Activated CD4-positive, alpha-beta T cell treated with anti-CD3 and anti-CD28 coated beads, Interleukin-2, amount 50 U/mL, for 1 hour (primary cell): Measurements from ENCODE around the gene CA5A.
"Not testable (repeated sequence)": the region's sequence is repeated elsewhere in the genome, so short reads cannot be mapped to it uniquely, and the experiment has no call there.

Source experiments
- DNase-seq: peaks from one replicate; pipeline ENCODE4 v3.0.0-alpha.2; 2020

The CA5A gene

DNA sequence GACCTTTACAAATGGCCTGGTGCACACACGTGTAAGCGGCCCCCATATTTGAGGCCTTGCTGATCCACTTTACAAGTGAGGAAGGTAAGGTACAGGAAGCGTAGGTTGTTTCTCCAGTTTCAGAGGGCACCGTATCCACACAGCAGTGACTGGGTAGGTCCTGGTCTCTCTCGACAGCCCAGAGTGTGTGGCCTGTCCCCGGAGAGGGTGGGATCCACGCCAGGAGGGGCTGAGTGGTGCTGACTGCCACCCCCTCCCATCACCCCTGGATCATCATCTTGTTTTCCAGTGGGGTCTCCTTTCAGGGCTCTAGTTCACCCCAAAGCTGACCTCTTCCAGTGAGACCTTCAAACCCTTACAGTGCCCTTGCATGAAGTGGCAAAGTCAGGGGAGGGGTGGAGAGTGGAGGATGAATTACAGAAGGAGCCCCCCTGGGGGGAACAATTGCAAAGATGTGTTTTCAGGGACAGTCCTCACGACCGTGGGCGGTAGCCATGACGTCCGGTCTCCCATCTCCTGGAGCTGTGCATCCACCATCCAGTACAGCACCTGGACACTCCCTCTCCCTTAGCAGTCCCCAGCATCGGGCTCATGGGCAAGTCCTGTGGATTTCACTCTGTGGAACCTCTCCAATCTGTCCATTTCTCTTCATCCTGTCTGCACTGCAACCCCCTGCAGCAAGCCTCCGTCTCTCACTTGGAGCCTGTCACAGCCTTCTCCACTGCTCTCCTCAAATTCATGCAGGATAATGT is 10.4 kb upstream of the CA5A start:
- DNase-seq = no peak

DNA sequence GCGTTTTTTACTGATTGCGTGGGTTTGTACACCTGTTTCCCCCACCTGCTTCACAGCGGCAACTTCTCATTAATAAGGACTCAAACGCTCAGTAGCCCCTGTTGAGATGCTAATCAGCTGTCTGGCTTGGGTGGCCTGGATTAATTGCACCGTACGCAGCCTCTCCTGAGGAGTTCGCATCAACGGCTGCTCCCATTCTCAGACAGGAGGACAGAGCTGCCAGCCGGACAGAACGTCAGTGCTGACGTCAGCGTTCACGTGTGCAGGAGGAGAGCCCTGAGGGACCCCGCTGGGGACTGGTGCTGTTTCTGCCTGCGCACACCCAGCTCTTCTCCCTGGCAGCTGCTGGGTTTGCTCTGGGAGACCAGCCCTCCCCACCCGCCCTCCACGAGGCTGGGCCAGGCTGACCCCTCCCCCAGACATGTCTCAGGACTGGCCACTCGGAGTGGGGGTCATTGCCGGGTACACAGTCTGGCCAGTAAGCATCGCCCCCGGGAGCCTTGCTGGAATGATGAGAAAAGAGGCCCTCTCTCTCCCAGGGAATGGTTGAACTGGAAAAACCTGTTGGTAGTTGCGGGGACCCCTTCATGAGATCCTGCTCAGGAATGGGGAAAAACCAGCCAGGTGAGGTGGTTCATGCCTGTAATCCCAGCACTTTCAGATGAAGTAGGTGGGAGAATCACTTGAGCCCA is 9.2 kb upstream of the CA5A start:
- DNase-seq = no peak

DNA sequence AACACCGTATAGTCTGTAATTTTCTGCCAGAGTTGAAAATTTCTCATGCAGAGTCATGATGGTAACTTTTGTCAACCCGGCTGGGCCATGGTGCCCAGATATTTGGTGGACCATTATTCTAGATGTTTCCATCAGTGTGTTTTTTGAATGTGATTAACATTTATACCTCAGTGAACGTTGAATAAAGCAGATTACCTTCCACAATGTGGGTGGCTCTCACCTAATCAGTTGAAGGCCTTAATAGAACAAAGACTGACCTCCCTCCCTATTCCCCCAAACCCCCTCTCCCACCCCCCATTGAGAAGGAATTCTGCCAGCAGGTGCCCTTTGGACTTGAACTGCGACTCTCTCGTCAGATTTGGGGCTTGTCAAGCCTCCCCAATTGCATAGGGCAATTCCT is 6.4 kb upstream of the CA5A start:
- no peak for DNase-seq

DNA sequence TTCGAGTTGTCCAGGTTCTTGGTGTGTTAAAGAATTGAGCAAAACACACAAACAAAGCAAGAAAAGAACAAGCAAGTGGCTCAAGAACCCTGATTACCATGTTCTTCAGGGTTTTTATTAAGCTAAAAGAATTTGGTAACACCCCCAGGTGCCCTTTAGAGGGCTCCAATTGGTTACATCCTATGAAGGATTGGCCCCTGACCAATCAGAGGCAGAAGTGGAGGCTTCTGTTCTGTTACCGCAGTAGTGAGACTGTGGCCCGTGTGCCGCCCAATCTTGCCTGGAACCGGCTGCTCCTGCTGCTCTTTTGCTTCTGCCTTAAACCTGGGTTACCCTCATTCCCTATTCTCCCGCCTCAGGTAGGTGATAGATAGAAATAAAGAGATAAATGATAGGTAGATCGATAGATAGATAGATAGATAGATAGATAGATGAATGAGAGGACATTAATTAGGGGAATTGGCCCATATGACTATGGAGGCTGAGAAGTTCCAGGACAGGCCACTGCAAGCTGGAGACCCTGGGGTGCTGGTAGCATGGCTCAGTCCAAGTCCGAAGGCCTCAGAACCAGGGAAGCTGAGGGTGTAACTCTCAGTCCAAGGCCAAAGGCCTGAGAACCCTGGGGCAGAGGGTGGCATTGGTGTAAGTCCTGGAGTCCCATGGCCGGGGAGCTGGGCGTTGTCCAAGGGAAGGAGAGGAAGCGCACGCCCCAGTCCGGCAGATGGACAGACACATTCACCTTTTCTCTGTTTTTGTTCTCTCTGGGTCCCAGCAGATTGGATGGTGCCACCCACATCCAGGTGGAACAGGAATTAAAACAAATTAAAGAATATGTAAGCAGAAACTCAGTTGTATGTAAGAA is 3.5 kb upstream of the CA5A start:
- DNase-seq = no peak

DNA sequence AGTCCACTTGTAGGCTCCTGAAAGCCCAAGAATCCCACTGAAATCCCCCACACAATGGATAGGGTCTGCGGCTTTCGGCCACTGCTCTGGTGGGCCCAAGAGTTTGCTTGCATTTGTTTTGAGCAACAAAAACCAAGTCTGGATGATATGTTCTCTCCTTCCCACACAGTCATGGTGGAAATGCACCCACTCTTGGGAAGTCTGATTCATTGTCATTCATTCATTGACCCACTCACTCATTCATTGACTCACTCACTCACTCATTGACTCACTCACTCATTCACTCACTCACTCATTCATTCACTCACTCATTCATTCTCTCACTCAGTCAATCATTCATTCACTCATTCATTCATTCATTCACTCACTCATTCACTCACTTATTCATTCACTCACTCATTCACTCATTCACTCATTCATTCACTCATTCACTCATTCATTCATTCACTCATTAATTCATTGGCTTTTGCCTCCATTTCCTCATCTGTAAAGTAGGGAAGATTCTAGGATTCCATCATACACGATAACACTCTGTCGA is 2.2 kb upstream of the CA5A start:
- no peak for DNase-seq

DNA sequence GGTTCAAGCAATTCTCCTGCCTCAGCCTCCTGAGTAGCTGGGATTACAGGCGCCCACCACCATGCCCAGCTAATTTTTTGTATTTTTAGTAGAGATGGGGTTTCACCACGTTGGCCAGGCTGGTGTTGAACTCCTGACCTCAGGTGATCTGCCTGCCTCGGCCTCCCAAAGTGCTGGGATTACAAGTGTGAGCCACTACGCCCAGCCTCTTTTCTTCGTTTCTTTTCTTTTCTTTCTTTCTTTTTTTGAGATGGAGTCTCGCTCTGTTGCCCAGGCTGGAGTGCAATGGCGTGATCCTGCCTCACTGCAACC is 858 bp upstream of the CA5A start:
- DNase-seq = not testable (repeated sequence)

DNA sequence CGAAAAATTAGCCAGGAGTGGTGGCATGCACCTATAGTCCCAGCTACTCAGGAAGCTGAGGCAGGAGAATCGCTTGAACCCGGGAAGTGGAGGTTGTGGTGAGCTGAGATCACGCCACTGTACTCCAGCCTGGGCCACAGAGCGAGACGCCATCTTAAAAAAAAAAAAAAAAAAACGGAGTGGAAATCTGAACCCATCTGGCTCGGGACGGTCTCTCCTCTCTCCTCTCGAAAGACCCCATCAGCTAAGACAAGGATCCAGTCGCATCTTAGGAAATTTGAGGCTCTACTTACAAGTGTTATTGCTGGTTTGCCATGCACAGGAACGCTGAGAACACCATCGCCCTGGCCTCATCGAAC is 334 bp downstream of the CA5A start:
- DNase-seq = not testable (repeated sequence)

DNA sequence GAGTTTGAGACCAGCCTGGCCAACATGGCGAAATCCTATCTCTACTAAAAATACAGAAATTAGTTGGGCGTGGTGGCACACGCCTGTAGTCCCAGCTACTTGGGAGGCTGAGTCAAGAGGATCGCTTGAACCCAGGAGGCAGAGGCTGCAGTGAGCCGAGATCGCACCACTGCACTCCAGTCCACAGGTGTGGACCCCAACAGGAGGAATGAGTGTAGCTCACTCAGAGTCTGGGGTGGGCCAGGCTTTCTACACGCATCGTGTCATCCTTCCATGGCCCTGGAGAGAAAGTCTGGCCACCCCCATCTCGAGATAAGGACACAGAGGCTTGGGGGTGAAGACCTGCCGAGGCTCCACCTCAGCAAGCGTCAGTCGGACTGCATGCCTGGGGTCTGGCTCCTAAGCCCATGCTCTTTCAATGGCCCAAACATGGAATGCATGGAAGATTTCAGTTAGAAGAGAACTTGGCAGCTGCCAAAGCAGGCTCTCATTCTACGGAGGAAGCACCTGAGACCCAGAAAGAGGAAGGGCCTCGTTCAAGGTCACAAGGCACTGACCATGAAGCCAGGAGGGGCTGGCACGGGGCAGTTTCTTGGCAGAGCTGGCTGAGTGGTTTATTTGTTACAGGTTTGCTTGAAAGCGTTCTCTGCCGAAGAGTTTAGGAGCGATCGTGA is 1.4 kb downstream of the CA5A start:
- DNase-seq = not testable (repeated sequence)

DNA sequence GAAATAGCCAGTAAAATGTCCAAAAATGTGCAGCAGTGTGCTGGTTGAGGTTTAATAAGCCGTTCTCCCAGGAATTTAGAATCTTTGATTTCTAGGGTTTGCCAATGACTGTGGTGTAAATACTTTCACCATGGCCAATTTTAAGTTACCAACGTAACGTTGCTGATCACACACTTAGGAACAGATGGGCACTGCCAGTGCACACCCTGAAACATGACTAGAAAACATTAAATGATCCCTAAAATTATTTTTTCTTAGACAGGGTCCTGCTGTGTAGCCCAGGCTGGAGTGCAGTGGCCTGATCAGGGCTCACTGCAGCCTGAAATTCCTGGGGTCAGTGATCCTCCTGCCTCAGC is 3.2 kb downstream of the CA5A start:
- no peak for DNase-seq

DNA sequence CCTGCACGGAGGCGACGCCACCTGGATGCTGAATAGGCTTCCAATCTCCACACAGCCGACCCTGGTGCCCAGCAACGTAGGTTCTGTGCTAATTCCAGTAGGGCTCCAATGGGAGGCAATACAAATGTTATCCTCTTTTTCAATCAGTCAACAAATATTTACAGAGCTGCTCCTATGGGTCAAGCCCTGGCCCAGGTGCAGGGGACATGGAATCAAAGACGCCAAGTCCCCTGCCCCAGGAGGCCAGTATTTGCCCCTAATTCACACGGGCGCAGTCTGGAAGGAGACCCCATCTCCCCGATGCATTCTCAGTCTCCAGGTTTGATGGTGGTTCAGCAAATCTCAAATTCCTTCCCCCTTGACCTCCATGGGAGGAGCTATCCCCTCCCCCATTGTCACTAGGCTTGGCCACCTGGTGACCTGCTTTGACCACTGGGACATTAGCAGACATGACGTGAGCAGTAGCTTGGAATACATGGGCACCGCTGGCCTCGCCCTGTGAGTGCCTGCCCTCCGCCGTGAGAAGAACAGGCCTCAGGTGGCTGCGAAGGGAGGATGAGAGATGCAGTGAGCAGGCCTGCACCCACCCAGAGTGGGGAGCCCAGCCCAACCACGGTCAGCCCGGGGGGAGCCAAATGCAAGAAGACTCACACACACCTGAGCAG is 3.7 kb downstream of the CA5A start:
- DNase-seq = not testable (repeated sequence)

DNA sequence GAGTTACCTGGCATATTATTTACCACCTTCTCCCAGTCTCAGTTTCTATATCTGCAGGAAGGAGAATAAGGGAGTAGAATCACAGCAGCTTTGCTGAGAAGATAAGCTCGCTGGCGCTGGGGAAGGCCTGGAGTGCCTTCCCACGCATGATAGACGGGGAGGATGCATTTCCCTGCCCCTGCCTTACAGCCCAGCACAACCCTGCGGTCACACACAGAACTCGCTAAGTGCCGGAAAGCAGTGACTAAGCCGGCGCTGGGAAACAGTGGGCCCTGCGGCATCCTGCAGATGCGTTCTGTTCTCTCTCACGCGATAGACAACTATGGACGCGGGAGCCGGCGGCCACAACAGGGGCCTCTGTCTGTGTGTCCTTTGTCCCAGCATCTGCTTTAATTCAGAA is 4.8 kb downstream of the CA5A start:
- DNase-seq = no peak

DNA sequence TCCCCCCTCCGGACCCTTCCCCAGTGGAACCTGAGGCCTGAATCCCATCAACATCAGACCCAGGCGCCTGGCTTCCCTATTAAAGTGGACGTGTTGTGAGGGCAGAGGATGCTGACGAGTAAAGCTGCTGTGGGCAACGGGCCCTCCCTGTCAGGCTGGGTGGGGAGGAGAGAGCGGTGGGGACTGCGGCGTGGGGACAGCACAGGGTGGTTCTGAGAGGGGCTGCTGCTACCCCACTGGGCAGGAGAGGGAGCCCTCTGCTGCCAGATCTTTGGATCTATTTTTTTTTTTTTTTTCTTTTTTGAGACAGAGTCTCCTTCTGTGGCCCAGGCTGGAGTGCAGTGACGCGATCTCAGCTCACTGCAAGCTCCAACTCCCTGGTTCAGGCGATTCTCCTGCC is 5.9 kb downstream of the CA5A start:
- DNase-seq = no peak

DNA sequence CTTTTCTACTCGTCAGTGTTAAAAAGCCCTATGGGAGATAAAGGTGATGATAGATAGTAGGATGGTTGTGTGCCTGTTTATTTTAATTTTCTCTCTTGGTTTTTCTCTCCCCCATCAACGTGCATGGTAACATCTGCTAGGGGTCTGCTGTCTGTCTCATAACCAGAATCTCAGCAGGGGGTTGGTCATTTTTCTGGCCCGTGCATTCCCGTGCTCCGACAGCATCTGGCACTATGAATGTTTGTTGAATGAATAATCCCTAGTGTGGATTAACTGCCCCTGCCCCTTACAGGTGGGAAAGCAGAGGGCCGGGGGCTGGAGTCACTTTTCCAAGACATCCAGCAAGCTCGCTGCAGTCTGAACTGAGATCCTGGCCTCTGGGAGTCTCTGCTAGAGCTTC is 6.3 kb downstream of the CA5A start:
- DNase-seq = no peak

DNA sequence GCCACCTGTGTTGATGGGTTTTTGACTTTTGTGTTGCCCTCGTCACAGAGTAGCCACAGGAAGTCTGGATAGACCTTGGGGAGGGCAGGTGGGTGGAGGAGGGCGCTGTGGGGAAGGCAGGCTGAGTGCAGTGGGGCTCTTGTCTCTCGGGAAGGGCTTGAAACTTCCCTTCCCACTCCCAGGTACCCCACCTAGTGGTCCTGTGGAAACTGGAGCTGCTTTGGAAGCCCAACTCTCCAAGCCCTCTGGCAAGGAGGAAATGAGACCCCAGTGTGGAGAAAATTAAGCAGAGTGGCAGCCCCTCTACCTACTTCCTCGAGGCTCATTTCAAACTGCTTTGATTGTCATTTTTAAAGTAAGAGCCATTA is 9.2 kb downstream of the CA5A start:
- DNase-seq = no peak

DNA sequence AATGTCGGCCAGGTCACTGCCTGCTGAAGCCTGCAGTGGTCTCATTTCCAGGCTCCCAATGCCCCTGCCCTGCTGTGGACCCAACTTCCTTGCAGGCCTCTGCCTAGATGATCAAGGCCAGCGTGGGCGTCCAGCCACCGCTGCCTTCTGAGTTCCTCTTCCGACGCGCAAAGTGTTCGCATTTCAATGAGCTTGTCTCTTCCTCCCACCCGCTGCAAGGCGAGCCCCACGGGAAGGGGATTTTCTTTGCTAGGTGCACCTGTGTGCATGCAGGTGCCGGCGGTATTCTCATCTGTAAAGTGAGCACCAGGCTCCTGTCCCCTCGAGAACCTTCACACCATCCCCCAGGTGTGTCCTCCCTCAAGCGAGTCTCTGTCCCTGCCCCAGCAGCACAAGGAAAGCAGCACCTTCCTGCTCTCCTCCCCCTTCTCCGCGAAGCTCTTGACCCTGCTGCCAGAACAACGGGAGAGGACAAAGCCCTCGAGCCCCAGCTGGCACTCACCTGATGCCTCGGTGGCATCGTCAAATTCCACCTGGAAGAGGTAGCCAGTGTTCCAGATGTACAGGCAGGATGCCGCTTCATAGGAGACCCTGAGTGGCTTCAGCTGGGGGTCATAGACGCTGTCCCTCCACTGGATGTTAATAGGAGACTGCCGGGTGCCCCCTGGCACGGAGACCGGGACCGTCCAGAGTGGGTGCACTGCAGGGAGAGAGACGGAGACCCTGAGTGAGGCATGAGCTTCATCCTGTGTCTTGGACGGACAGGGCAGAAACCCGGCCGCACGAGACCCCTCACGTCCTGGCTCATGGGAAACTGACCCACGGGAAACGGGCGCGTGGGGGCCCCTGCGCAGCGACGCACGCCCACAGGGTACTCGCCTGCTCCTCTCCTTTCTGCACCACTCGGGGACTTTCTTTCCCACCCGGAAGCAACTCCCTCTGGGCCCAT is 9.8 kb downstream of the CA5A start:
- no peak for DNase-seq

DNA sequence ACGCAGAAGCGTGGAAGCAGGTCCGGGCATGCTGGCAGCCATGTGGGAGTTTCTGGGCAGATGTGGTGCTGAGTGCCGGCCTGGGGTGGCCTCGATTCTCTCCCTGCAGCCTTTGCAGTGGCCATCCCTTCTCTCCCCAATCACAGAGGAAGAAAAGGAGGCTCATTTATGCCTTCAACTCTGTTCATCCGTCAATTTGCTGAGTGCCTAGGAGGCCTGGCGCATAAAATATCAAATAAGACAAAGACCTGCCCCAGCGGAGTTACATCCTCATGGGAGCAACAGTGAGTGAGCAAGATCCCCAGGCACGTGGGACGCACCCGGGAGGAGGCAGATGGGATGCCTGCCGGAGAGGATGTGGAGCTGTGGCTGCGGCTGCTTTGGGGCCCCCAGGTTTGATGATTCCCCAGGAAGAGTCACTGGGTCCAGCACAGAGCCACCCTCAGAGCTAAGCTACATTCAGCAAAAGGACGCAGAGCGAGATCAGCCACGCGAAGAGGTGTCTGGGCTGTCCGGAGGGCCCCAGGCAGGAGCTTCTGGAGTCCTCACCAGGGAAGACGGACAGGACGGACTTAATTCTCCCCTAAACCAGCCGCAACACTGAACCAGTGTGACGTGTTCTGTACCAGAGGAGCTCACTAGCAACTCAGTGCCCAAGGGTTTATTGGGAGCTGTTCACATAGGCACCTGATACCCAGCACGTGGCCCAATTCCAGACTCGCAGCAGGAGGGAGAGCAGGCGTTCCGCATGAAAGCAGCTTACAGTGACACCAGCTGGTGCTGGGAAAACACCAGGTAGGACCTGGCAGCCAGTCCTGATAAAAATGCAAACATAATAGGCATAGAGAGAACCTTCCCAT is 11.3 kb downstream of the CA5A start:
- DNase-seq = no peak

DNA sequence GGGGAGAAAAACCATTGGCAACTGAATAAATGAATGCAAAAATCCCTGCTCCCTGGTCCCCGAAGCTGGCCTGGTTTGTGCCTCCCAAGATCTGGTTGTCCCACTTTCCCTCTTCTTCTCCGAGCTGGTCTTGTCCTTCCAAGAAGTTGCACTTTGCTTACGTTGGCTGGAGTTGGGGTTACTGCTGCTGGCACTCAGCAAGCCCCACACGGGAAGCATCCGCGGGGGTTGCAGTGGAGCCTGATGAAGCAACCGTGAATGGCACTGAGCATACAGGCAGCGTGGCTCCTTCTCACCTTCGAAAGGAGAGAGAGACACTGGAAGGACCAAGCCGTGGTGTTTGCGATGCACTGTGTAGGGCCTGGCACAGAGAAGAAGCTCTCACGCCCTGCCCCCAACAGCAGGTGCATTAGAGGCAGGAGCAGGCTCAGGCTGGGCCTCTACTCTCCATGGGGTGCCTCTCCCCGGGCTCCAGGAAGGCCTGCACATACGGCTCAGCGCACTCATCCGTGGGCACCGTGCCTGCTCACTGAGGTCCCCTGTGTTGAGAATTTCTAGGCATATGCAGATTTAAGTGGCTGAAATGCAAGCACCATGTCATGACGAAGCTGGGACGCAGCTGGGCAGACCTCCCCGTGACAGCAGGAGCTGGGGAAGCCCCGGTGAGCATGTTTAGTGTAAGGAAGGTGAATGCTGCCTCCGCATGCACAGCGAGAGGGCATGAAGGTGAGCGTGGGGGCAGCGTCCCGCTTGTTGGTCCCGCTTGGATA is 12.1 kb downstream of the CA5A start:
- DNase-seq = no peak

DNA sequence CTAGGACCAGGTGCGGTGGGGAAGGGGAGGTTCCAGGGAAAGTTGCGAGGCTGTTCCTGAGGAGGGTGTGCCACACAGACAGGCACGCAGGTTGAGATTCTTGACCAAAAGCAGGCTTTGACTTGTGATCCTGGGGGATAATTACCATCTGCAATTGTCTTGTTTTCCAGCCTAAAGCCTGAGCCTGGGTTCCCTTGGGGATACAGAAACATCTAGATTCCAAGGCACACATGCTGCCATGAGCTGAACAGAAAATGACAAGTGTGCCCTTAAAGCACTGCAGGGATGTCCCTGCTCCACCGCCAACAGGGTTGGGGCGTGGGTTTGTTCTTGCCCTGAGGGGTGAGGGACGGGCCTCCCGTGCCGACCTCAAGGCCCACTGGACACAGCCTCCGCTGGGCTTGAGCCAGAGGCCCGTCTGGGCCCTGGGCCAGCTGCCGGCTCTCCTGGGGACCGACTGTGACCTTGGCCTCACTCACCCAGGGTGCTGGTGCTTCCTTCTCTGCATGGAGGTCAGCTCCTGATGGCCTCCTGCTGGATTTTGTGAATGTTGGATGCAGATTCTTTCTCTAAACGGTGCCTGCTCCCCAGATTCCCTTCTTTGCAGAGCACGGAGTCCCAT is 14.0 kb downstream of the CA5A start:
- no peak for DNase-seq

DNA sequence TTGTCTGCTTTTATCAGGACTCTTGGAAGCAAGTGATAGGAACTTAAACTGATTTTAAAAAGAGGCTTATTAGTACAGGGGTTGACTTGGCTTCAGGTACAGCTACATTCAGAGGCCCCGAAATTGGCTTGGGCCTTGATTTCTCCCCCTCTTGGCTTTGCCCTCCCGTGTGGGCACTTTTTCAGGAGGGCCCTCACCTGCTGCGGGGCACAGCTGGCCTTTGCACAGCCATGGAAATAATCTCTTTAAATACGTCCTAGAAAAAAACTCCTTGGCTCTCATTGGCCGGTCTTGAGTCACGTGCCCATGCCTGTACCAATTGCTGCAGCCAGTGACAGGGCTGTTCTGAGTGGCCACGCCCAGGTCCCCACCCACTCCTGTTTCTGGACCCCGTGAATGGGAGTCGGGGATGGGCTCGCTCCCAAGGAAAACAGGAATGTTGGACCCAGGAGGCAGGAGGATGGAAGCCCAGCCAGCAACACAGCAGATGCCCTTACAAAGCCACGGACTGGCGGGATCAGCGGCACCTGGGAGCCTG is 15.0 kb downstream of the CA5A start:
- DNase-seq = no peak
